Measurements from ENCODE around the gene SCYL1. TPM values are rescaled to one million over a fixed set of nuclear protein-coding genes. Genes with fewer than 3 reads are reported as not detected.

SCYL1 gene
- total RNA-seq, 4 donors from 2014 or later, result 109 to 128 (median 112) TPM

- H3K4me3 ChIP-seq, result peak overlapping the region in 2 of 4 donors; percentile 13 to 29
- no peaks in the 10 kb centered on the region for H3K27me3 ChIP-seq
- peak; percentile 41 to 89 for TF ChIP-seq EP300 (IDR thresholded peaks at IDR 0.05)
- TF ChIP-seq CTCF (IDR thresholded peaks at IDR 0.05), result peak in 1 of 5 experiments; percentile 5
- peak; percentile 55 to 56 for TF ChIP-seq POLR2A (IDR thresholded peaks at IDR 0.05)
- peaks cover 20 to 85% (median 78%) of the 10 kb centered on the region in 4 donors for H3K4me1 ChIP-seq
- peak overlapping the region; percentile 93 to 99 (median 94) for H3K27ac ChIP-seq
- peak; percentile 71 to 74 for DNase-seq (ENCODE audit: low spot score in 2 of 2)
- no peaks in the 10 kb centered on the region for H3K36me3 ChIP-seq
- no peaks in the 10 kb centered on the region for H3K9me3 ChIP-seq
- WGBS, 2 donors, result 33 to 39% methylated on average over 12 of the region's 12 CpGs
Measured at GRCh38 chr11:65493367-65494176, 31.3 kb upstream of the SCYL1 start.

GRCh38 chr11:65496304-65497140, 28.4 kb upstream of the SCYL1 start:
- H3K4me1 ChIP-seq, result peaks cover 2 to 55% (median 48%) of the 10 kb centered on the region in 4 donors
- peak in 1 of 2 donors; percentile 60 for DNase-seq (ENCODE audit: low spot score in 2 of 2)
- H3K27ac ChIP-seq, result peak overlapping the region; percentile 93 to 99 (median 94)
- peaks cover 0 to 5% (median 0%) of the 10 kb centered on the region in 3 donors for H3K36me3 ChIP-seq
- TF ChIP-seq EP300 (IDR thresholded peaks at IDR 0.05) (no peak), POLR2A (IDR thresholded peaks at IDR 0.05) (no peak), CTCF (IDR thresholded peaks at IDR 0.05) (no peak)
- H3K9me3 ChIP-seq, result no peaks in the 10 kb centered on the region
- WGBS, 2 donors, result 11 to 17% methylated on average over 15 of the region's 15 CpGs
- peak overlapping the region; percentile 22 to 76 (median 54) for H3K4me3 ChIP-seq
- H3K27me3 ChIP-seq, result no peaks in the 10 kb centered on the region

- Histone ChIP-seq H3K27ac (peak overlapping the region; percentile 93 to 99 (median 94)), H3K4me3 (peak overlapping the region; percentile 63 to 76 (median 70)), H3K9me3 (no peaks in the 10 kb centered on the region), H3K27me3 (no peaks in the 10 kb centered on the region), H3K36me3 (peaks cover 0 to 14% (median 0%) of the 10 kb centered on the region in 3 donors), H3K4me1 (peaks cover 0 to 47% (median 40%) of the 10 kb centered on the region in 4 donors)
- peak; percentile 98 for DNase-seq (ENCODE audit: low spot score in 2 of 2)
- WGBS, 2 donors, result 0% methylated on average over 26 to 40 of the region's 61 CpGs
- TF ChIP-seq CTCF (IDR thresholded peaks at IDR 0.05) (peak in 4 of 5 experiments; percentile 12 to 54 (median 28)), EP300 (IDR thresholded peaks at IDR 0.05) (peak; percentile 100), POLR2A (IDR thresholded peaks at IDR 0.05) (peak; percentile 92 to 93)
Measured at GRCh38 chr11:65497141-65498041, 27.5 kb upstream of the SCYL1 start.

GRCh38 chr11:65498042-65498726, 26.7 kb upstream of the SCYL1 start:
- TF ChIP-seq CTCF (IDR thresholded peaks at IDR 0.05), result no peak
- no peak for TF ChIP-seq EP300 (IDR thresholded peaks at IDR 0.05)
- no peak for TF ChIP-seq POLR2A (IDR thresholded peaks at IDR 0.05)
- H3K27ac ChIP-seq, result peak overlapping the region; percentile 93 to 99 (median 94)
- peak in 1 of 2 donors; percentile 64 for DNase-seq (ENCODE audit: low spot score in 2 of 2)
- peak overlapping the region; percentile 63 to 76 (median 70) for H3K4me3 ChIP-seq
- H3K4me1 ChIP-seq, result peaks cover 0 to 39% (median 33%) of the 10 kb centered on the region in 4 donors
- H3K27me3 ChIP-seq, result no peaks in the 10 kb centered on the region
- 1 to 2% methylated on average over 24 of the region's 24 CpGs for WGBS, 2 donors
- H3K36me3 ChIP-seq, result peaks cover 0 to 22% (median 8%) of the 10 kb centered on the region in 3 donors
- no peaks in the 10 kb centered on the region for H3K9me3 ChIP-seq

Measured in tibial nerve (tissue), 4 donors.